HUES48 (cell line): ENCODE data around the gene LEMD2.

ENCODE experiments used
- H3K27ac ChIP-seq: one replicate; pipeline ENCODE4 v1.7.0; 2013; ENCODE audit warnings: low read depth, low read length, inconsistent platforms
- H3K27me3 ChIP-seq: 2 replicates; pipeline ENCODE4 v1.6.1; 2013; ENCODE audit warnings: mild to moderate bottlenecking, low read length; ENCODE audit not compliant: control insufficient read depth, insufficient read depth
- H3K36me3 ChIP-seq: 2 replicates; pipeline ENCODE4 v1.6.1; 2013; ENCODE audit warnings: low read length; ENCODE audit not compliant: control insufficient read depth, insufficient read depth
- H3K4me1 ChIP-seq: 2 replicates; pipeline ENCODE4 v1.6.1; 2013; ENCODE audit warnings: mild to moderate bottlenecking, low read length; ENCODE audit not compliant: control insufficient read depth, insufficient read depth
- H3K4me3 ChIP-seq: 2 replicates; pipeline ENCODE4 v1.5.1; 2013; ENCODE audit warnings: mild to moderate bottlenecking, low read depth, low read length
- H3K9ac ChIP-seq: 2 replicates; pipeline ENCODE4 v1.6.1; 2013; ENCODE audit warnings: mild to moderate bottlenecking, low read depth, low read length, moderate library complexity
- H3K9me3 ChIP-seq: 2 replicates; pipeline ENCODE4 v1.6.1; 2013; ENCODE audit warnings: low read length; ENCODE audit not compliant: control insufficient read depth, insufficient read depth

The LEMD2 gene

DNA sequence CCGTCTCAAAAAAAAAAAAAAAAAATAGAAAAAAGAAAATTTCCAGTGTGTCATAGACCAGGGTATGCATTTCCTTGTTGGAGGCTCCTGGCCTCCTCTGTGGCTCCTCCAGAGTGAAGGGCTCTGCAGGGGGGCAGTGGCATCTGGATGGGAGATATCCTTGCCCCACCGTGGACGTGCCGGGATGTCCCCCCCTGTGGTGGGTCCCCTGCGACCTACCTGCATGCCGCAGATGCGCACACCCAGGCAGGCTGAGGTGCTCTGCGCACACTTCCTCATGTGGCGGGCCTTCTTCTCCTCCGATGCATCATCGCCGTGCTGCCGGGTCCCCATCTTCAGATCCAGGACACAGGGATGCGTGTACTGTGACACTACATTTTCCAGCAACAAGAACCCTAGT, 63.7 kb downstream of the LEMD2 start:
- H3K36me3 ChIP-seq: no peaks in the 10 kb centered on the region
- H3K27ac ChIP-seq: peak overlapping the region; percentile 17
- no peaks in the 10 kb centered on the region for H3K27me3 ChIP-seq

DNA sequence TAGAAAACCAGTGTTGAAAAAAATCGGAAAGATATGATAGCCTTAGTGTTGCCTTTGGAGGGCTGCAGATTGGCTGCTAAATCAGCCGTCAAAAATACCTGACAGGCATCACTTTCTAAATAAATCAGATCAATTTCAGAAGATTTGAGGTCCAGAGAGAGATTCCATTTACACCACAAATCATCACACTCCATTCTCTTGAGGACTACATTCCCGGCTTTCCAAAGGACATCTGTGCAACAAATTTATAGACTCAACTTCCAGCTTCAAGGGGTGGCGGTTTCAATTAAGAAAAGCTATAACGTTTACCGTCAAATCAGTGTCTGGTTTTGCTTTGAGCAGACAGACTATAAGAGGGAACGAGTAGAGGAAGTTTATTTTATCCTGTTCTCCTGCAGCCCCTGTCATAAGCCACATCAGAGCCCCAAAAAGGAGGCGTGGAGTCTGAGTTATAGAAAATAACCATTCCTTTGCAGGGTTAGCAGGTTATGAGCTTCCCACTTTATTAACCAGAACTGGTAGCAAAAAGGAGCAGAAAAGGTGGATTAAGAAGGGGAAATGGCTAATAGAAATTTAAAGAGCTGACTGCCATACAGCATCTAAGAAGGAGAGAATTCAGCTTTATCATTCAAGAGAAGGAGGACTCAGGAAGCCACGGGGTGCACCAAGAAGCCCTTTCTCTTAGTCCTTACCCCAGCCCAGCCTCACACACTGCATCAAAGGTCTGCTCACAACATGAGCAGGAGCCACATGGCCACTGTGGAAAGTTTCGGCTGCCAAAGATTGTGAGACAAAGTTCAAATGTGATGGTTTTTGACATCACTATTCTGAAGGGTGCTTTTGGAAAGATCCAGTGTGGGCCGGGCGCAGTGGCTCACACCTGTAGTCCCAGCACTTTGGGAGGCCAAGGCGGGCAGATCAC, 64.6 kb downstream of the LEMD2 start:
- Histone ChIP-seq H3K4me1 (peaks cover 9% of the 10 kb centered on the region), H3K27ac (no peak overlapping the region), H3K27me3 (no peaks in the 10 kb centered on the region), H3K36me3 (no peaks in the 10 kb centered on the region), H3K9ac (no peak overlapping the region), H3K4me3 (no peak overlapping the region), H3K9me3 (no peaks in the 10 kb centered on the region)

More for the DNA sequence above, 63.7 kb downstream of the LEMD2 start:
- no peak overlapping the region for H3K9ac ChIP-seq
- H3K4me1 ChIP-seq: peaks cover 9% of the 10 kb centered on the region
- no peaks in the 10 kb centered on the region for H3K9me3 ChIP-seq
- no peak overlapping the region for H3K4me3 ChIP-seq

DNA sequence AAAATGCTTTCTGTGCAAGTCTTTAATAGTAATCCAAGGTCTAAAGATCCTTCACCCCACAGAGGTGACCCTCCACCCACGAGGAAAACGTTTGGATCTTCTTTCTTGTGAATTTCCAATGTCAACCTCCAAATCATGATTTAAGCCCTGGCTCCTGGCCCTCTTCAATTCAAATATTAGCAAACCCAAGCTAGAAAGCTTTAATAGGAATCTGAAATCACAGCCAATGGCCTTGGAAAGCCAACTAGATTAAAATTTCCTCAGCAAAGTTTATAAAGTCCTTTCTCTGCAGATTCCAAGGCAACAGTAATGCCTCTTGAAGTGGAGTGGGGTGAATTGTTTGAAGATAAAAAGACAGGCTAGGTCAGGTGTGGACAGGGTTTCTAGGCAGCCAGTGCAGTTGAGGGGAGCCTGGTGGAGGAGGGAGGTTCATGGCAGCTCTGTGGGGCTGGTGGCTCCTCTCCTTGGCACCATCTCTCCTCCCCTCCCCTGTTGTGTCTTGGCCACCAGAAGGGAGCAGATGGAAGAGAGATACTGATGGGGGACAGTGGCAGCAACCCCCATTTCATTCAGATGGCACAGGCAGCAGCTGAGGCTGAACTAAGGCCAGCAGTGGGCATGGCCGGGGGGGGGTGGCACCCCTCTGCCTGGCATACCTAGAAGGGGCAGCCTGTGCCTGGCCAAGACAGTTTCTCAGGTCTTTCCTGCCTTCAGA, 65.4 kb downstream of the LEMD2 start:
- no peaks in the 10 kb centered on the region for H3K27me3 ChIP-seq
- H3K4me1 ChIP-seq: peaks cover 9% of the 10 kb centered on the region
- H3K9me3 ChIP-seq: no peaks in the 10 kb centered on the region
- H3K36me3 ChIP-seq: no peaks in the 10 kb centered on the region
- H3K4me3 ChIP-seq: no peak overlapping the region
- H3K9ac ChIP-seq: no peak overlapping the region
- H3K27ac ChIP-seq: no peak overlapping the region

DNA sequence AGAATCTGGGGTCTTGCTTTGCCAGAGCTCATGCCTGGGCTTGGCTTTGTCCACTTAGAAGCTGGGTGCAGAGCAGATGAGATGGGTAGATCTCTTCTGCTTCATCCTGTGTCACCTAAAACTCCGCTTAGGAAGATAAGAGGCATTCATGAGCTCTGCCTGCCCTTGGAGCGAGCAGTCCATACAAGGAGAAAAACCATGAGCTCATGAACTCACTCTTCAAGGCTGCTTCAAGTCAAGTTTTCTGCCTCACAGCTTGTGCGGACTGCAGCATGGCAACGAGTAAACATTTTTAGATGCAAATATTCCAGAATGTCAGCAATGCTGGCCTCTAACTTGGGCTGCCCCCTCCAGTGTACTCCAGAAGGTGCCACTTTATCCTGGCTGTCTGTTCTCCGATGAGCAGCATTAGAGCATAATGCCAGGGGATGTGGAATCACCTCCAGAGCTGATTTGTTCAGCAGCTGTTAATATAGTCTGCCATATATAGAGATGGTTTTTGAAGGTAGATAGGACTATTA, 66.8 kb downstream of the LEMD2 start:
- H3K27me3 ChIP-seq: no peaks in the 10 kb centered on the region
- no peaks in the 10 kb centered on the region for H3K36me3 ChIP-seq
- no peaks in the 10 kb centered on the region for H3K9me3 ChIP-seq
- H3K27ac ChIP-seq: no peak overlapping the region
- peaks cover 9% of the 10 kb centered on the region for H3K4me1 ChIP-seq
- no peak overlapping the region for H3K4me3 ChIP-seq
- no peak overlapping the region for H3K9ac ChIP-seq

DNA sequence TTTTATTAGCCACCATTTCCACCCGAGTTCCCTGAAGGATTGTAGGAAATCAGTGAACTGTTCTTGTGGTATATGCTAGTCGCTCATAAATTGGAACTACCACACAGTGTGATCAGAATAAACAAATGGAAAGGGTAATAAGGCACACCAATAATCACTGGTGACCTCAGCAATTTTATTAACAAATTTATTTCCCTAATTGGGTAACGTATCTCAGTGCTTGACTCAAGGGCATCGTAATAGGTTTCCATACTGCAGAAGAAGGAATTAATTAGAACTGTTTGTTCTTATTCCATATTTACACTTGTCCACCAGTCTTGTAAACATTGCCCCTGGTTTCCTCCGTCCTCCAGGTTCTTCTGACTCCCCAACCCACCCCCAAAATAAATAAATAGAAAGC, 67.4 kb downstream of the LEMD2 start:
- no peak overlapping the region for H3K4me3 ChIP-seq
- no peak overlapping the region for H3K27ac ChIP-seq
- no peak overlapping the region for H3K9ac ChIP-seq
- no peaks in the 10 kb centered on the region for H3K36me3 ChIP-seq
- no peaks in the 10 kb centered on the region for H3K27me3 ChIP-seq
- peaks cover 14% of the 10 kb centered on the region for H3K4me1 ChIP-seq
- H3K9me3 ChIP-seq: no peaks in the 10 kb centered on the region
